ENCODE results near the gene IPO11.
"Not testable (repeated sequence)": the region's sequence is repeated elsewhere in the genome, so short reads cannot be mapped to it uniquely, and the experiment has no call there.

IPO11 gene

GRCh38 chr5:62450259-62450658 is 37.7 kb downstream of the IPO11 start:
- DNase-seq = no peak

- DNase-seq = no peak
Measured at GRCh38 chr5:62457071-62457470, 44.5 kb downstream of the IPO11 start.

- no peak for DNase-seq
Measured at GRCh38 chr5:62460578-62460983, 48.0 kb downstream of the IPO11 start.

GRCh38 chr5:62461561-62461960 is 49.0 kb downstream of the IPO11 start:
- no peak for DNase-seq

- no peak for DNase-seq
Measured at GRCh38 chr5:62465985-62466925, 53.7 kb downstream of the IPO11 start.

DNA sequence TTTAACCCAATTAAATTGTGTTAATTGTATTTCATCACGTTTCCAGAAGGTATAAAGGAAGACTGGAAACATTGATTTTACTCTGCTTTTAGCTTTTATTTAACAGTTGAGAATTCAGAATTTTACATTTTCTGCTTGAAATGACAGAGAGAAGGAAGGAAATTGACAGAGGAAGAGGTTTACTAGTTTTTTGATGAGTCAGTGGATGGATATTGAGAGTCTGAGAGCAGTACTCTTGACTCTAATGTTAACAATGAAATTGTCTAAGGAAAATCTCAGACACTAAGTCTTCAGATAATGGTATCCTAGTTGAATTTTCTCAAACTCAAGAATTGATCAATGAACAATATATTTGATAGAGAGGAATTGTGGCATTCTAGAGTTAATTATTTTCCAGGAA is 60.6 kb downstream of the IPO11 start:
- no peak for DNase-seq

DNA sequence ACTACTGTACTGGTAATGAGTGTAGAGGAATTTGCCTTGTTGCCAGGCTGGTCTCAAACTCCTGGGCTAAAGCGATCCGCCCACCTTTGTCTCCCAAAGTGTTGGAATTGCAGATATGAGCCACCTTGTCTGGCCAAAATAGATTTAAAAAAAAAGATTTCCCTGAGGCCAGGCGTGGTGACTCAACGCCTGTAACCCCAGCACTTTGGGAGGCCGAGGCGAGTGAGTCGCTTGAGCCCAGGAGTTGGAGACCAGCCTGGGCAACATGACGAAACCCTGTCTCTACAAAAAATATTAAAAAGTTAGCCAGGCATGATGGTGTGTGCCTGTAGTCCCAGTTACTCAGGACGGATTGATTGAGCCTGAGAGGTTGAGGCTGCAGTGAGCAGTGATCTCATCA is 62.5 kb downstream of the IPO11 start:
- no peak for DNase-seq

DNA sequence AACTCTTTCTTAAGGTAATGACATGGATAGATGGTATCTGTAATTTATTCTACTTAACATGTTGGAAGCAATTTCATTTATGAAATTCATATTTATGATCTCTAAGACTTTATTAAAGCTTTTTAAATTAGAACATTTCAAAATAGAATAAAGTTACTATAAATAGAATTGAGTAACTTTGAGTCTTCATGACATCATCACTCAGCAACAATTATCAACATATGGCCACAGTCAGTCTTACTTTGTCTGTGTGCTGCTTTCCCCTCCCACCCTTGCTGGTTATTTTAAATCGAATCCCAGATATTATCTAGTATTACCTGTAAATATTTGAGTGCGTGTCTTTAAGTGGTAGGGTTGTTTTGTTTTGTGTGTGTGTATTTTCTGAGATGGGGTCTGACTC is 65.2 kb downstream of the IPO11 start:
- DNase-seq = no peak

DNA sequence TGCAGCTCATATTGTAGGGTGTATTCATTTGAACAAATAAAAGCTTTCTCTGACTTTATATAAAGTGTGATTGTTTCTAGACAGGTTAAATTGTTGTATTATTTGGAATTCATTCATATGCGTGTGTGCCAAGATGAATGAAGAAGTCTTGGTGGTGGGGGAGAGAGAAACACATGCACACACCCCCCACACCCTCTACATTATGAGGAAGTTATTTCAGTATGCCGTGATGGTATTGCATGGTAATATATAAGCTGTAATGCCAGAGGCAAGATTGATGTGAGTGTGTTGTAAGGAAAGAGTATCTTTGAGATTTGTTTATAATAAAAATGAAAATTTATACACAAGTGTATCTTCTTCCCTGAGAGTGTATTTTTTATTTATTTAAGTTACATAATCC is 71.0 kb downstream of the IPO11 start:
- no peak for DNase-seq

GRCh38 chr5:62486672-62487071 is 74.1 kb downstream of the IPO11 start:
- DNase-seq = no peak

GRCh38 chr5:62488531-62488930 is 76.0 kb downstream of the IPO11 start:
- DNase-seq = no peak

DNA sequence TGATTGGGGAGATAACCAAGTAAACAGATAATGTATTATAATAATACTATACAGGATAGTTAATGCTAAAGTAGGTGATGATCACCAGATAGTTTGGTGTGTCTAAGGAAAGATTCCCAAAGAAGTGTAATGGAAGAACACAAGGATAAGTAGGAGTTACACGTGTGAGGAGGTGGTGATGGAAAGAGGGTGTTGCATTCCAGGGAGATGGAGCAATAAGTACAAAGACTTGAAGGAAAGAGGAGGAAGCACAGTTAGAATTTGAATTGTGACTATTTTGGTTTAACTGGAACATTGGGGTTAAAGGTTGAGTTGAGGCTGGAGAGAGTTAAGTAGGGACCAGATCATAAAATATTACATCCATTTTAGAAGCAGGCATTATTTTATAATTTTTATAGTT is 76.9 kb downstream of the IPO11 start:
- no peak for DNase-seq

DNA sequence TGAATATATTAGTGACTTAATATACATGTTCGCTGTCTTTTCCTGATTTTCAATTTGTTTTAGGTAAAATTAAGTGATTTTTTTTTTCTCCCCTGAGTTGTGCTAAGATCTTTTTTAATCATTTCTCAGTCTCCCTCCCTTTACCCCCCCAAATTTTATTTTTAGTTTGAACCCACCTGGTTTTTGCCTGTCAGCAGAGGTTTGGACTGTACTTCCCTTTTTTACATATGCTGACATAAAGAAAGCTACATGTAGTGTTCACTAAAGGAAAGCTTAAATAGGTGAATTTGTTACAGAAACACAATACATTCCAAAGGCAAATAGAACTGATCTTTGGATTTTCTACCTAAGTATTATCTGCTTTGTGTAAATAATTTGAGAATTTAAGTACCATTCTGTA is 82.2 kb downstream of the IPO11 start:
- DNase-seq = no peak

- no peak for DNase-seq
Measured at GRCh38 chr5:62496876-62497275, 84.3 kb downstream of the IPO11 start.

GRCh38 chr5:62498961-62499360 is 86.4 kb downstream of the IPO11 start:
- DNase-seq = no peak

GRCh38 chr5:62499756-62500155 is 87.2 kb downstream of the IPO11 start:
- no peak for DNase-seq

DNA sequence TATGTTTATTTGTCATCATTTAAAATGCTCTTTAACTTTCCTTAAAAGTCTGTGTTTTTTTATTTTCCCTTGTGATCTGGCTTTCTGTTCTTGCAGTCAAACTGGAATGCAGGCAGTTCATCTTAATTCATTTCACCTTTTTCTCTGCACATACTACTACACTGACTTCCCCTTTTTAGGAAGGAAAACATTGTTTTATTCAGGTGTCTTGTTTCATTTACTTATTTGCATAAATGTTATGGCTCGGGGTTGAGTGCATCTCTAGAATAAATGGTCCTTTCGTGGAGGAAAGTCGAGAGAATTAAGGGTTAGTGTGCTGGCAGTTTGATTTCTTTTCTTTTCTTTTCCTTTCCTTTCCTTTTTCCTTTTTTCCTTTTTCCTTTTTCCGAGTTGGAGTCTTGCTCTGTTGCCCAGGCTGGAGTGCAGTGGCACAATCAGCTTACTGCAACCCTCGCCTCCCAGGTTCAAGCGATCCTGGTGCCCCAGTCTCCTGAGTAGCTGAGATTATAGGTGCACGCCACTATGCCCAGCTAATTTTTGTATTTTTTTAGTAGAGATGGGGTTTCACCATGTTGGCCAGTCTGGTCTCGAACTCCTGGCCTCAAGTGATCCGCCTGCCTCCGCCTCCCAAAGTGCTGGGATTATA is 90.0 kb downstream of the IPO11 start:
- no peak for DNase-seq

- DNase-seq = no peak
Measured at GRCh38 chr5:62504129-62504528, 91.6 kb downstream of the IPO11 start.

DNA sequence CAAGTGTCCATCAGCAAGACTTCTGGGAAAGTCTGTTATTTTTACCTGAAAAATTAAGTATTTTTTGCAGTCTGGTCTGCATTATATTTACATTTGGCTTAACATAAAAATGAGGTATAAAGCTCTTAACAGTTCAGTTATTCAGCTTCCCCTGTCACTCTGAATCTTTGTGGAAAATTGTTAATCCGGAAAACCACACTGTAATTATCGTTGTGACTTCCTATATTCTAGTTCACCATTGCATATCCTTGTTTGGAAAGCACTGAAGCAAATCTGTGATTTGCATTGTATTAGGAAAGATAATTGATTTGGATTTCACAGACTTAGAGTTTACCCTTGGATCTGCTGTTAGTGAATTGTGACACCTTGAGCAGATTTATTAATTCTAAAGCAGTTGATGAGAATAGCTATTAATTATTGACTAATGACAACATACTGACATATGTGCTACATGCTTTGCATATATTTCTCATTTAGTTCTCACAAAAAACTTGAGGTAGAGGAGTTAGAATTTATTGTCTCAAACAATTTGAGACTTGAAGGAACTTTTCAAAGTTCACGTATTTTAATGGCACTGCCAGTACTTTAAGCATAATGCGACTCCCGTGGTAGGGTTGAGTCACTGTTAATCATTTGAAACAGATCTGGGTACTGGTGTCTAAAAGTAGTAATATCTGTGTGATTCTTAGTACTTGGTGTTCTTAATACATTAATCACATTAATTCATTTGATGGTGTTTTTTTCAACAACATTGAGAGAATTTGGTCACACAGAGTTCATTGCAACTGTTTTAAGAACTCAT is 94.3 kb downstream of the IPO11 start:
- DNase-seq = no peak

DNA sequence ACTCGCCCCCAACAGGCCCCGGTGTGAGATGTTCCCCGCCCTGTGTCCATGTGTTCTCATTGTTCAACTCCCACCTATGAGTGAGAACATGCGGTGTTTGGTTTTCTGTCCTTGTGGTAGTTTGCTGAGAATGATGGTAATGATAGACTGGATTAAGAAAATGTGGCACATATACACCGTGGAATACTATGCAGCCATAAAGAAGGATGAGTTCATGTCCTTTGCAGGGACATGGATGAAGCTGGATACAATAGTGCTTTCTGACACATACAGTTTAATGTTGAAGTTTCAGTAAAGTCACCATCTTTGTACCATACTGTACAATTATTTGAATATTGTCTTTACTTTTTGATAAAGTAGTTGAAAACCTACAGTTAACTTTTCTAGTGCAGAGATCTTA is 96.2 kb downstream of the IPO11 start:
- not testable (repeated sequence) for DNase-seq

DNA sequence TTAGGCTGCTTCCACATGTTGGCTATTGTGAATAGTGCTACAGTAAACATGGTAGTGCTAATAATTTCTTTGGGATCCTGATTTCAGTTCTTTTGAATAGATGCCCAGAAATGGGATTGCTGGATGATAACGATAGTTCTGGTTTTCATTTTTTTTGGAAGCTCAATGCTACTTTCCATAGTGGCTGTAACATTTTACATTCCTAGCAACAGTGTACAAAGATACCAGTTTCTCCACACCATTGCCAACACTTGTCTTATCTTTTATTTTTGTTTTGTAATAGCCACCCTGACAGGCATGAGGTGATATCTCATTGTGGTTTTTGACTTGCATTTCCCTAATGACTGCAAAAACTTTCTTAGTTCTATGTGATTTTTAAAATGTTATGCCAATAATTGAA is 97.2 kb downstream of the IPO11 start:
- no peak for DNase-seq

GRCh38 chr5:62513085-62513484 is 100.5 kb downstream of the IPO11 start:
- DNase-seq = not testable (repeated sequence)

DNA sequence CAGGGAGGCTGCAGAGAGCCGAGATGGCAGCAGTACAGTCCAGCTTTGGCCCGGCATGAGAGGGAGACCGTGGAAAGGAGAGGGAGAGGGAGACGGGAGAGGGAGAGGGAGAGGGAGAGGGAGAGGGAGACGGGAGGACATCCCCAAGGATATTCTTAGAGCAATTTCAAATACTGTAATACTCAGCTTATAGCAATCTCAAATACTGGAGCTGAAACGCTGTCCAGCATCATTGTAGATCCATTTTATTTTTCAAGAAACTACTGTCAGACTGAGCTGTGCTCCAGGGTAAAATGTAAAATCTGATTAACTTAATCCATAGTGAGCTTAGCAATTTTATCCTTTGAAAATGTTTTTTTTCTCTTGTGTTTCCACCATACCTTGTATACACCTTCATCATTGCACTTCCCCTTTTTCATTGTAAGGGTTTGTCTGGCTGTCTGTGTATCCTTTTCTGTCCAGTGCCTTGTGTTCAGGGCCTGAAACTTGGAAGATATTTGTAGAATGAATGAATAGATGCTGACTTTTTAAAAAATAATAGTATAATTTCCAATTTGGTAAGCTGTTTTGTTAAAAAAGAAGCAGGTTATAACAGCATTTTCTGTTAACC is 102.1 kb downstream of the IPO11 start:
- DNase-seq = no peak

Measured in cerebellar nuclear complex (tissue), 1 donor.